ENCODE measurements around the gene CTSK.

CTSK gene

GRCh38 chr1:150751443-150751842 is 56.6 kb downstream of the CTSK start:
- no peak for DNase-seq

- no peak for DNase-seq
Measured at GRCh38 chr1:150749720-150750311, 58.2 kb downstream of the CTSK start.

GRCh38 chr1:150748878-150749719 is 59.0 kb downstream of the CTSK start:
- DNase-seq, result no peak

Measured in activated CD4-positive, alpha-beta T cell treated with anti-CD3 and anti-CD28 coated beads, Interleukin-2, amount 50 U/mL, for 16 hours (primary cell).